ENCODE results near the gene TTYH2. TPM values are rescaled to one million over a fixed set of nuclear protein-coding genes. Genes with fewer than 3 reads are reported as not detected.

Gene TTYH2
- total and polyA plus RNA-seq, 10 of the 15 experiments (the other 5 are each of a cell fraction or from before 2014, with no cell fraction given), result 0.26 to 25.2 (median 6.6) TPM

GRCh38 chr17:74183411-74183810, 30.0 kb upstream of the TTYH2 start:
- Histone ChIP-seq H3K79me2 (ENCODE audit: control insufficient read depth, insufficient read depth, low read length) (no peaks in the 10 kb centered on the region), H3K27ac (ENCODE audit: control insufficient read depth, insufficient read depth) (no peak overlapping the region), H3K9ac (ENCODE audit: control insufficient read depth, insufficient read depth, low read length) (no peak overlapping the region), H3K36me3 (ENCODE audit: control insufficient read depth in 2 of 2, insufficient read depth in 2 of 2, low read length in 1 of 2) (no peaks in the 10 kb centered on the region), H3K4me1 (ENCODE audit: control insufficient read depth, insufficient read depth, low read length) (no peaks in the 10 kb centered on the region), H3K9me3 (replicated peaks; ENCODE audit: control insufficient read depth, insufficient read depth, low read length) (no peaks in the 10 kb centered on the region), H3K27me3 (replicated peaks in 1 of 2; ENCODE audit: control insufficient read depth in 2 of 2, insufficient read depth in 2 of 2, low read length in 1 of 2) (peaks cover 0 to 2% of the 10 kb centered on the region in 2 experiments; a peak in 2 of 4 replicates), H3K4me3 (no peak overlapping the region), H4K20me1 (ENCODE audit: control insufficient read depth, insufficient read depth) (no peaks in the 10 kb centered on the region), H3K4me2 (ENCODE audit: control insufficient read depth, insufficient read depth) (no peak overlapping the region), H2AFZ (ENCODE audit: control insufficient read depth, low read depth, low read length) (no peak overlapping the region)
- intact Hi-C loops (cut with micrococcal nuclease; ENCODE audit: unreplicated experiment), result no loop called here
- ChIA-PET CTCF (interaction anchor here (1.7 to 3.5 kb wide), 2 partner anchors 16 to 92 kb away, joined by 4 to 19 read pairs; no protein-coding TSS in a partner anchor), POLR2A (no interaction called here), SMC1A (ENCODE audit: uncharacterized antibody, unreplicated experiment) (no interaction called here), RAD21 (ENCODE audit: unreplicated experiment) (no interaction called here)
- TF ChIP-seq CBFB (IDR thresholded peaks at IDR 0.05; ENCODE audit: low read depth), result no peak
- no peak for TF ChIP-seq KAT2A (conservative IDR thresholded peaks at IDR 0.05; ENCODE audit: control insufficient read depth, low read depth, low read length)
- no peak for TF ChIP-seq JUNB (IDR thresholded peaks at IDR 0.05)
- no peak for TF ChIP-seq FOXK2 (IDR thresholded peaks at IDR 0.05)
- no peak for TF ChIP-seq HDAC6 (IDR thresholded peaks at IDR 0.05; ENCODE audit: unreplicated experiment)
- TF ChIP-seq SUPT20H (IDR thresholded peaks at IDR 0.05; ENCODE audit: borderline replicate concordance, control insufficient read depth, low read depth, low read length), result no peak
- TF ChIP-seq RELA (IDR thresholded peaks at IDR 0.05; ENCODE audit: borderline replicate concordance, partially characterized antibody), result no peak
- TF ChIP-seq SMAD5 (IDR thresholded peaks at IDR 0.05; ENCODE audit: low read depth), result no peak
- TF ChIP-seq ZZZ3 (IDR thresholded peaks at IDR 0.05; ENCODE audit: control insufficient read depth, insufficient read length, low read depth), result no peak
- no peak for TF ChIP-seq PBX3 (IDR thresholded peaks at IDR 0.05; ENCODE audit: insufficient replicate concordance, low read depth, low read length)
- TF ChIP-seq EED (IDR thresholded peaks at IDR 0.05; ENCODE audit: low read depth), result no peak
- no peak for TF ChIP-seq CHD4 (IDR thresholded peaks at IDR 0.05)
- no peak for TF ChIP-seq MTA2 (IDR thresholded peaks at IDR 0.05; ENCODE audit: low read depth)
- no peak for TF ChIP-seq ESRRA (IDR thresholded peaks at IDR 0.05; ENCODE audit: low read length)
- TF ChIP-seq PAX8 (IDR thresholded peaks at IDR 0.05), result no peak
- DNase-seq (ENCODE audit: low read depth, low spot score) (no peak), FAIRE-seq (no peak), ATAC-seq (no peak)
- BruUV-seq (replicated peaks), result no TSS peak
- 43% methylated on average over 9 of the region's 9 CpGs for WGBS (ENCODE audit: insufficient coverage, insufficient replicate concordance, low lambda C conversion rate, missing lambda C conversion rate)
- in situ Hi-C loops (cut with MboI), result no loop called here

Data from GM12878 (cell line).